GM12801 (cell line): ENCODE results near the gene IL36A.

ENCODE experiments used
- TF ChIP-seq, protein P1 (sequence below): IDR thresholded peaks from one replicate; pipeline ENCODE4 v1.5.1; 2011; ENCODE audit warnings: control low read depth; ENCODE audit not compliant: insufficient read length; ENCODE audit errors: extremely low read depth

The IL36A gene

DNA sequence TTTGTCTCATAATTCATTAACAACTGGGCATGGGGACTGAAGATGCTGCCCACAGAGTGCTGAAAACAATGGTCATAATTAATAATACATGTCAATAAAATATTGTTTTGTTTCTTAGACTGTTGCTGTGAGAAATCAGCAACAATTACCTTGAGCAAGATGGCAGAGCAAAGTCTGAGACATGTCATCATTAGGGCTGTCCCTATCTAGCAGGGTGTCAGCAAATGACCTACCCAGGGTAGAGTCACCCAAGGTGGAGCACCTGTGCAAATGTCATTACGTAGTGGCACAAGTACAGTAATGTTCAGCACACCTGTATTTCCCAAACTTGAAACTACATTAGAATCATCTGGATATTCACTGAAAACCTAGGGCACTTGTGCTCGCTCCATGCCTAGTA lies 10.6 kb upstream of the IL36A start:
- TF ChIP-seq, protein P1, sequence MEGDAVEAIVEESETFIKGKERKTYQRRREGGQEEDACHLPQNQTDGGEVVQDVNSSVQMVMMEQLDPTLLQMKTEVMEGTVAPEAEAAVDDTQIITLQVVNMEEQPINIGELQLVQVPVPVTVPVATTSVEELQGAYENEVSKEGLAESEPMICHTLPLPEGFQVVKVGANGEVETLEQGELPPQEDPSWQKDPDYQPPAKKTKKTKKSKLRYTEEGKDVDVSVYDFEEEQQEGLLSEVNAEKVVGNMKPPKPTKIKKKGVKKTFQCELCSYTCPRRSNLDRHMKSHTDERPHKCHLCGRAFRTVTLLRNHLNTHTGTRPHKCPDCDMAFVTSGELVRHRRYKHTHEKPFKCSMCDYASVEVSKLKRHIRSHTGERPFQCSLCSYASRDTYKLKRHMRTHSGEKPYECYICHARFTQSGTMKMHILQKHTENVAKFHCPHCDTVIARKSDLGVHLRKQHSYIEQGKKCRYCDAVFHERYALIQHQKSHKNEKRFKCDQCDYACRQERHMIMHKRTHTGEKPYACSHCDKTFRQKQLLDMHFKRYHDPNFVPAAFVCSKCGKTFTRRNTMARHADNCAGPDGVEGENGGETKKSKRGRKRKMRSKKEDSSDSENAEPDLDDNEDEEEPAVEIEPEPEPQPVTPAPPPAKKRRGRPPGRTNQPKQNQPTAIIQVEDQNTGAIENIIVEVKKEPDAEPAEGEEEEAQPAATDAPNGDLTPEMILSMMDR, result no peak

DNA sequence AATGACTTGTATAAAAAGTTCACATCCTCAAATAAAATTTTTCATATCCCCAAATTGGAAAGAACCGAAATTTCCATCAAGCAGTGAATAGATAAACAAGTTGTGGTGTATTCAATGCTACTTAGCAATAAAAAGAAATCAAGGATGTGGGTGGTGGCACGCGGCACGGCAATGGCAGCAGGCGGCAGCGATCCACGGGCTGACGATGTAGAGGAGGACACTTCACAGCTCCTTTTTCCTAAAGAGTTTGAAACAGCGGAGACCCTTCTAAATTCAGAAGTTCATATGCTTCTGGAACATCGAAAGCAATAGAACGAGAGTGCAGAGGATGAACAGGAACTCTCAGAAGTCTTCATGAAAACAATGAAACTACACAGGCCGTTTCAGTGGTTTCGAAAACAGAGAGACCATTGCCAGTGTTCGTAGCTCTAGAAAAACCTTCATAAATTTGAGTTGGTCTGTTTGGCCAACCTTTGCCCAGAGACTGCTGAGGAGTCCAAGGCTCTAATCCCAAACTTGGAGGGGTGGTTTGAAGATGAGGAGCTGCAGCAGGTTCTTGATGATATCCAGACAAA lies 9.8 kb upstream of the IL36A start:
- TF ChIP-seq, protein P1, result no peak

DNA sequence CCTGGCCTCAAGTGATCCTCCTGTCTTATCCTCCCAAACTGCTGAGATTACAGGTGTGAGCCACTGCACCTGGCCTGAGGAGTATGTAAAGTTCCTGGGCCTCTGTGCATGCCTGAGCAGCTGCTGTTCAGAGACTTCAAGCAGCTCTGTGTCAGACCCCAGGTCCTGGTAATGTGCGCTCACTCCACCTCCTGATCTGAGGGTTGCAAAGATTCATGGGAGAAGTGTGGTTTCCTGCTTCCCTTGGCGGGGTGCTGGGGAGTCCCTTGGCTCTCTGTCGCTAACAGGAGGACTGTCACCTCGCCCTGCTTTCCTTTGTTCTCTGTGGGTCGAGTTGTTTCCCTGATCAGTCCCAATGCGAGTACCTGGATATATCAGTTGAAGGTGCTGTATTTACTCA lies 8.6 kb upstream of the IL36A start:
- TF ChIP-seq, protein P1, result no peak

DNA sequence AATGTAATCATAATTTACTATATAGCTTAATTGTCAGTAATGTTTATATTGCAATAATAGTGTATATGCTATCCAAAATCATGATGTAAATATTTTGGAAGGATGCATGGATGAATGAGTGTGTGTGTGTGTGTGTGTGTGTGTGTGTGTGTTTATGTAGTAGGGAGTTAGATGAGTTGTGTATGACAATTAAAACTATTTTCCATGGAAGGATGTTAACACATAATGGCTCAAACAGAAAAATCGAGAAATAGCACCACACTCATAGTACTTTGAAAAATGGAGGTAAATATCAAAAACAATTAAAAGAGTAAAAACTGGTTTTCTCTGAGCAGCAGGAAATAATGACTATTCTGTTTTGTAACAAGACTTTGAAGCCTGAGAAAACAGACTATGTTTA lies 8.1 kb upstream of the IL36A start:
- TF ChIP-seq, protein P1, result no peak

DNA sequence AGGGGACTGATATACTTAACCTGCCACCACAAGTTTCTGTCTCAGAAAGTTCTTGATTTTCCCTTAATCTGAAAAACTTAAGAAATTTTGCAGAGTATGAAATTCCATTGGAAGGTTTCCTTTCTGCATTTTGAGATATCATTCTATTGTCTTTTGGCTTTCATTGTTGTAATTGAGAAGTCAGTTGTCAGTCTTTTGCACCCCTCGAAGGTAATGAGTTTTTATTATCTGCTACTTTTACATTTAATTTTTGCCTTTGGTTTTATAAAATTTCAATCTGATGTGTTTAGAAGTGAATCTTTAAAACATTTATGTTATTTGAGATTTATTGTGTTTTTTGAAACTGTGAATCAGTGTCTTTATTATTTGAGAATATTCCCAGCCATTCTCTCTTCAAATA lies 4.8 kb upstream of the IL36A start:
- TF ChIP-seq, protein P1, result no peak

DNA sequence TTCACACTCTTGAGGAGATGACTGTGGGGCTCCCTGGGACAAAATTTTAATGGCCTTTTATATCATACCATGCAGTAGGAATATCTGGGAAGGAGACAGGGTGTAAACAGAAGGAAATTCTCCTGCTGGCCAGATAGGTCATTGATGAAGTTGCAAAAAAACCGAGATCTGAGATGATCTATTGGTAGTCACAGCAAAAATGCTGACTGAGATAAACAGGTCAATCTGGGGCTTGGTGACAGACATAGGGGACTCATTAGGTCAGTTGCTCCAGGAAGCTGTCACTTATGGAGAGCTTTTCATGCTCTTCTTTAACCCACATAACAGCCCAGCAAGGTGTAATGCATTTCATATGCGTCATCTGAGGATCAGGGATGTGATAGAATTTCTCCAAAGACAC lies 2.6 kb upstream of the IL36A start:
- TF ChIP-seq, protein P1, result no peak

DNA sequence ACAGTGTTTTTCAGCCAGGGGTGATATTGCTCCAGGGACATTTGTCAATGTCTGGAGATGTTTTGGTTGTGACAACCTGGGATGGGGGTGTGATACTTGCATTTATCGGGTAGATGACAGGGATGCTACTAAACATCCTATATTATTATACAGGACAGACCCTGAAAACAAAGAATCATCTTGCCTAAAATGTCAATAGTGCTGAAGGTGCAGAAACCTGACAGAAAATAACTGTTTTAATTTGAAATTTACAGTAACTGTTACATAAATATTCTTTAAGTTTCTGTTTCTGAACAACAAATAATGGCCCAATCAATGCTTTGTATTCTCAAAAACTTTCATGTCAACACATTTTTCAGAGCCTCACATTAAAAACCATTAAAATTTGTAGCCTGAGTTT lies 2.0 kb downstream of the IL36A start:
- TF ChIP-seq, protein P1, result no peak

DNA sequence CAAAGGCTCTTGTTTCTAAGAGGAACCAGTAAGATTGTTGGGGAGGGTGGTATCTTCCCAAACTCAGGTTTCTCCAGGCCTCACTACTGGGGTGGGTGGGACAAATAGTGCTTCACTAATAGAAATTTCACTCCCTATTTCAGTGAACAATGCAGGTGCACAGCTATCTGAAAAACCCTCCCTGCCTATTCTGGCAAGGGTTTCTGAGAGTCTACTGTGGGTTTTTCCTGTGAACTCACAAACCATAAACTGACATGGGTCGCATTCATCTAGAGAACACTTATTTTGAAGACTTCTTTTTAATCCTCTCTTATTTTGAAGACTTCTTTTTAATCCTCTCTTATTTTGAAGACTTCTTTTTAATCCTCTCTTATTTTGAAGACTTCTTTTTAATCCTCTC lies 4.4 kb downstream of the IL36A start:
- TF ChIP-seq, protein P1, result no peak
